ENCODE measurements around the gene DGCR6L.
"Not testable (repeated sequence)": the region's sequence is repeated elsewhere in the genome, so short reads cannot be mapped to it uniquely, and the experiment has no call there.

The DGCR6L gene

DNA sequence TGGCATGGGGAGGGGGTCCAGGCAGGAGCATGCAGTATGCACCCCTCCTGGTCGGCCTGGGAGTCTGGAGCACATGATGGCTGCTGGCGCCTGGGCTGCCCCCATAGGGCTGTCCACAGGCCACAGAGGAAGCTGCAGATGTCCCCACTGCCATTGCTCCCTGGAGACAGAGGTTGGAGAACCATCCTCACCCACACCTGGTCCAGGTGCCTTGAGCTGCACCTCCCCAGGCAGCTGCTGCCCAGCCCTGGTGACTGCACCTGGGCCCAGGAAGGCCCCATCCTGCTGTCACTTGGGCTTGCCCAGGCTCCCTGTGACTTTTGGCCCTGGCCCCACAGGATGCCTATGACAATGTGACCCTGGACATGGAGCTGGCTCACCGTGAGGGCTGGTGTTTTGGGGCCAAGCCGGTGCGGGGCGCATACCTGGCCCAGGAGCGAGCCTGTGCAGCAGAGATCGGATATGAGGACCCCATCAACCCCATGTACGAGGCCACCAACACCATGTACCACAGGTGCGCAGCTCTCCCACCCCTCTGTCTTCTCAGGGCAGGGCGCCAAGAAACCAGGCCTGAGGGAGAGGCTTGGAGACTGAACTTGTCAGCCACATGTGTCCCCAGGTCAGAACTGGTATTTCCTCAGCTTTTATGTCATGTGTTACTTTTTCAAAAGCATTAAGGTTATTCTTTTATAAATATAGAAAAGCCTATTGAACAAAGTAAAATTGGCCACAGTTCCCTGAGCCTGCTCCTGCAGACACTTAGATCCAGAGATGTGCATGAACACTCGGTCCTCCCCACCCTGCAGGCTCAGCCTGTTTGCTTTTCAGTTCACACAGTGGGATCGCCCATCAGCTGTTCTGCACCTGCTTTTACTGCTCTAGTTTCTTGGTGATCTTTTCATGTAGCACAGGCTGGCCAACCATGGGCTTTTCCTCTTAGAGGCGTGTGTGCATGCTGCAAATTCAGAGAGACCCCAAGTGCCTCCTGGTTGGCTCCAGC is 12.1 kb downstream of the DGCR6L start:
- DNase-seq, result peak; percentile 59

DNA sequence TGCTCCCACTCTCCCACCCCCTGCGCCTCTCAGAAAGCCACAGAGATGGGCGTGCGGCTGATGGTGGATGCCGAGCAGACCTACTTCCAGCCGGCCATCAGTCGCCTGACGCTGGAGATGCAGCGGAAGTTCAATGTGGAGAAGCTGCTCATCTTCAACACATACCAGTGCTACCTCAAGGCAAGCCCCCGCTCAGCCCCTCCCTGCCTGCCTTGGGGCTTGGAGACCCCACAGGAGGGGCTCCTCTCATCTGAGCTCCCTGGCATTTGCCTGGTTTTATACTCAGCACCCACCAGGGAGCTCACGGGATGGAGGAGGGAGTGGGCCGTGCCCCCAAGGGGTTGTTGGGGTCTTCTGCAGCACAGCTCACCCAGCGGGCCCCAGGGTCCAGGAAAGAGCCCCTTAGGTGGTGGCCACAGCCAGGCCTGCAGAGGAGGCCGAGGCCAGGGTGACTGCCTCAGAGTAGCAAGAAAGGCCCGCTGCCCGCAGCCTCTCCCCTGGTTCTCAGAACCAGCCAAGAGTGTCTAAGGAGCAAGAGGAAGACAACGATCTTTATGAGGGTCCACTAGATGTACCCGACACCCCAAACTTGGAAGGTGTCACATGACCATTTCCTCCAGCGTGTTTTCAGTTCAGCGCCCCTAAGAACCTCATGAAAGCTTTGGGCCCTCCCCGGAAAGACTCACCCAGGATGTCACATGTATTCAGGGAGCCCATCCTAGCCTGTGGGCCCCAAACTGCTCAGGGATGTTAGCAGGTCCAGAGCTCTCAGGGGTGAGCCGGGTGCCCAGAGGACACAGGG is 13.0 kb downstream of the DGCR6L start:
- DNase-seq, result not testable (repeated sequence)

DNA sequence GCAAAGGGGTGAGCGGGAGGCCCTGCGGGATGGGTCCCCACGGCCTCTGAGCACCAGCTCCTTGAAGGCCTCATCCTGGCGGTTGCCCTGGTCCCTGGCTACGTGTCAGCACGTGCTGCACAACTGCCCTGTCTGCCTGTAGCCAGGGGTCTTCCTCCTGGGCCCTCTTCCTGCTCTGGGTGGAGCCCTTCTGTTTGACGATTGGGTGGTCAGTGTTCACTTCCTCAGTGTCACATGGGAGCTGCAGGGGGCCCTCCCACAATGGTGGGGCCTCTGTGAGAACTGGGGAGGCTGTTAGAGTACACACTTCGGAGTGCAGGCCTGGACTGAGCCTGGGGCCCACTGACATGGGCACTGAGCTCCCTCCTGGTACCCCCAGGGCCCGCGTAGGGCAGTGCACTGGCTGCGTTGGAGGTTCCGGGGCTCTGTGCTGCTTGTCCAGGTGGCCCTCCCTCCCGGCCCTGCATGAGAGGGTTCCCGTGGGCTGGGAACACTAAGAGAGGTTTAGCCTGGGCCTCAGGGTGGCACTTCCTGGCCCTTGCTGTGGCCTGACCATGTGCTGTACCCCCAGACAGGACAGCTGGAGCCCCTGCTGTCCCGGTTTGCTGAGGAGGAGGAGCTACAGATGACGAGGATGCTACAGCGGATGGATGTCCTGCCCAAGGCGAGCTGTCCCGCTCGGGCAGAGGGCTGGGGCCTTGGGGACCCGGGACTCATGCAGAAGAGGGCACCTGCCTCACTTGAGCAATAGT is 13.8 kb downstream of the DGCR6L start:
- no peak for DNase-seq

DNA sequence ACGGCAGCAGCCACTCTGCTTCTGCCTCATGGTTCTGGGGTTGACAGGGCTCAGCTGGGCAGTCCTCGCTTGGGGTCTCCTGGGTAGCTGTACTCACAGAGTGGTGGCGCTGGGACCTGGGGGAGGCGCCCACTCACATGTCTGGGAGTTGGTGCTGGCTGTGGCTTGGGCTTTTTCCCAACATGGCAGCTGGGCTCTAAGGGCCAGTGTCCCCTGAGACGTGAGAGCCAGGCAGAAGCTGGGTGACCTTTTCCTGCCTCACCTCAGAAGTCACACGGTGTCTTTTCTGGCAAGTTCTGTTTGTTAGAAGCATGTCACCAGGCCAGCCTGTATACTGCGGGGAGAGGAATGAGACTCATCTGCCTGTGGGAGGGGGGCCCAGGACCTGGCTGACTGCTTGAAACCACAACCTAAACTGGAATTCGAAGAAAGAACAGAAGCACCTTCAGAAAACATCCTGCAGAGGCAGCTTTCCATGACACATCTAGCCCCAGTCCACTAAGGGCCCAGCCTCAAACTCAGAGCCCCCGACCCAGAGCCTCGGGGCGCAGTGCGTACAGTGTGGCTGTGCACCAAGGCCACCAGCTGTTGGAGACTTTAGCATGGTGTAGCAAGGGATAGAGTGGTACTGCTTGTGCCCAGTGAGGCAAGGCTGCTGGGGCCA is 14.5 kb downstream of the DGCR6L start:
- DNase-seq, result not testable (repeated sequence)

DNA sequence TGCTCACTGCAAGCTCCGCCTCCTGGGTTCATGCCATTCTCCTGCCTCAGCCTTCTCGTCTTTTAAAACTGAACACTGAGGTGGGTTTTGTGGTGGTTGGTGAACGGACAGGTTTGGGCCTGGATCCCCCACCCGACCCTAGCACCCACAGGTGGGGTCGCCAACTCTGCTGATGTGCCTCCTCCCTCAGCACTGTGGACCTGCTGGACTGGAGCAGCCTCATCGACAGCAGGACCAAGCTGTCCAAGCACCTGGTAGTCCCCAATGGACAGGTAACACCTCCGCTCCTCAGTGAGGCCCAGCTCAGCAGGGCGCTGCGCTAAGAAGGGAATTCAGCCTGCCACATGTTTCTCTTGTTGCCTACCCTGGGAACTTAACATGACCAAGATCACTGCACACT is 15.2 kb downstream of the DGCR6L start:
- no peak for DNase-seq

DNA sequence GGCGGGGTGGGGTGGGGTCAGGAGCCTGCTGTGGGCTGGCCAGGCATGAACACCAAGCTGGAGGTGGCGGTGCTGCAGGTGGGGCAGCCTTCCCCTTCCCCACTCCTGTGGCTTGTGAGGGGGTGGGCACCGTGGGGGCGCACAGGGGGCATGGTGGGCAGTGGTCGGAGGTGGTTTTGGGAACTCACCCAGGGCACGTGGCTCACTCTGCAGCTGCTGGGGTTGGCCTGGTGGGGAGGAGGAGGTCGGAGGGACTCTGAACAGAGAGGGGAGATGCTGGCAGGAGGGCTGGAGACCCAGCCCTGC is 16.7 kb downstream of the DGCR6L start:
- DNase-seq, result not testable (repeated sequence)

DNA sequence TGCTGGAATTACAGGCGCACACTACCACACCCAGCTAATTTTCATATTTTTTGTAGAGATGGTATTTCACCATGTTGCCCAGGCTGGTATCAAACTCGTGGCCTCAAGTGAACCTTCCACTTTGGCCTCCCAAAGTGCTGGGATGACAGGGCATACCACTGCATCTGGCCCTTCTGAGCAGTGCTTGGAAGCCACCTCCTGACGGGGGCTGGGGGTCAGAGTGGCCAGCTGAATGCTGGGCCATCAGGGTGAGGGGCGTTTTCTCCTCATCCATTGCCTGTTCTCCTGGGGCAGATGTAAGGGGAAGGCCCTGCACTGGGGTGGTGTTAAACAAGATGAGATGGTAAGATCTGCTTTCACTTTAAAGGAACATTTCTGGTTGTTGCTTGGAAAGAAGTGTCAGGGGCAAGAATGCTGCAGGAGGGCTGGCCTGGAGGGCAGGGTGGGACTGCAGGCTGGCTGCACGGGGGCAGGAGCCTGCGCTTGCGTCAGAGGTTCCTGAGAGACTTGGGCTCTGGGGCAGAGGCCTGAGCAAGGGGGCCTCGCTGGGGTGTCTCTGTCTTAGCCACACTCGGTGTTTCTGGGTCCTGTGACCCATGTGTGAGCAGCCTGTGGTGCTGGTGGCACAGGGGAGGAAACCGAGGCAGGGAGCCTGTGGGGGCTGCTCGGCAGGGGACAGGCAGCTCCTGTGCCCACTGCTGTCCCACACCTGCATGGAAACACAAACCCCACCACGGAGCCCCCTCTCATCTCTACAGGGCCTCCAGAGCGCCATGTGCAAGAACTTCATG is 17.2 kb downstream of the DGCR6L start:
- DNase-seq, result no peak

DNA sequence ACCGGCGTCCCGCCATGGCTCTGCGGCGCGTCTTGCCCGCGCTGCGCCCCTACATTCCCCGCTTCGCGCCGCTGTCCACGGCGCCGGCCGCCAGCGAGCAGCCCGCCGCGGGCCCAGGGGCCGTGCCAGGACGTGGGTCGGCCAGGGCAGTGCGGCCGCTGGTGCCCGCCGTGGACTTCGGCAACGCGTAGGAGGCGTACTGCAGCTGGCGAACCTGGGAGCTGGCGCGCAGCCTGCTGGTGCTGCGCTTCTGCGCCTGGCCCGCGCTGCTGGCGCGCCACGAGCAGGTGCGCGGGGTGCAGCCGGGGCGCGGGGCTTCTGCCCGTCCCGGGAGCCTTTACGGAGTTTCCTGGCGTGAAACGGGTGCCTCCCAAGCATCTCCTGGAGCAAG is 20.1 kb downstream of the DGCR6L start:
- DNase-seq, result peak; percentile 63

DNA sequence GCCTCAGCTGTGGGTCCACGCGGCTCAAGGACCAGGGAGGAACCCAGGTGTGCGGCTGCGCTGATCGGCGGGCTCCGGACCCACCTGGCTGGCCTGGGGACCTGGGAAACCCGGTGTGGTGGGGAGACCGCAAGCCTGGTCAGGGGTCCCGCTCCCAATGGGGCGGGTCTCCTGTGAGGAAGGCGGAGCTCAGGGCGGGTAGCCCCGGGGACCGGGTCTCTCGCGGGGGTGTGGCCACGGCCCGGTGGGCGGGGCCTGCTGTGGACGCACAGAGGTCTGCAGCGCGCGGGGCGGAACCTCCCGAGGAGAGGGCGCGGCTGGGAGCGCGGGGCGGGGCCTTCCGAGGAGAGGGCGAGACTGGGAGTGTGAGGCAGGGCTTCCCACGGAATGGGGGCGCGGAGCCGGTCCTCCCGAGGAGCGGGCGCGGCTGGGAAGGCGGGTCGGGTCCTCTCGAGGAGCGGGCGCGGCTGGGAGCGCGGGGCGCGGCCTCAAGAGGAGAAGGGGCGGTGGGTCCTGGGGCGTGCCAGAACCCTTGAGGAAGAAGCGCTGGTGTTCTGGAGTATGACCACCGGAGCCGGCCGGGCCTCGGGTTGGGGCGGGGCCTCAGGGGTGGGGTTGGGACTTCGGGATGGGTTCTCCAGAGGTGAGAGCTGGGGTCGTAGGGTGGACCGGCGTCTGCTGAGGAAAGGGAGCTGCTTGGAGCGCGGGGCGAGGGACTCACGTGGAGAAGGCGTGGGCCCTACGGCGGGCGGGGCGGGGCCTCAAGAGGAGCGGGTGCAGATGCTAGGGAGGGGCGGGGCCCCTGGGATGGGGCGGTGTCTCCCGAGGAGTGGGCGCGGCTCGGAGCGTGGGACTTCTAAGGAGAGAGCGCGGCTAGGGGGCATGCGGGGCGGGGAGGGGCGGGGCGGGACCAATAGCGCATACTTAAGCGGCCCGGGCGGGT is 20.8 kb downstream of the DGCR6L start:
- DNase-seq, result peak; percentile 85

DNA sequence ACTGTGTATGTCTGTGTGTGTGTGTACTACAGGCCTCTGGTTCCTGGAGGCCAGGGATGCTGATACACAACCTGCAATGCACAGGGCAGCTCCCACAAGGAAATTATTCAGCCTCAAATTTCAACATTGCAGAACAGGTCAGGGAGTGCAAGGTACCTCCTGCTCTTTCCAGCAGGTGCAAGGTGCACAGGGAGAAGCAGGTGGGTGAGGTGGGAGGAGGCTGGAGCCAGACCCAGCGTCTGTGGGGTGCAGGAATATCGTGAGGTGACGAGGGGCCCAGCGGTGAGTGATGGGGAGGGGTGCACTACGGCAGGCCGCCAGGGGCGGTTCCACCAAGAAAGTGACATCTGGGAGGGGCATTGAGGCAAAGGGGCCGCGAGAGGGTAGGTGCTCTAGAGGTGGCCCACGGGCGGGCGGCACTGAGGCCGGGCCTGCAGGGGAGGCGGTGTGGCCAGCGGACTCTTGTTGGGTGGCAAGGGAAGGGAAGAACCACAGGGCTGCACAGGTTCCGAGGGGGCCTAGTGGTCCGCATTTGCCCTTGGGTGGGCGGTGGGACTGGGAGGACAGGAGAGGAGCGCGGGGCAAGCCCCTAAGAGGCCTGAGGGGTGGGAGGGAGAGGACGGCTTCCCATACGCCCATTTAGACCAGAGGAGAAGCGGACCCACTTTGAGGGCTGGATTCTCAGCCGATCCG is 21.6 kb downstream of the DGCR6L start:
- DNase-seq, result peak; percentile 26

DNA sequence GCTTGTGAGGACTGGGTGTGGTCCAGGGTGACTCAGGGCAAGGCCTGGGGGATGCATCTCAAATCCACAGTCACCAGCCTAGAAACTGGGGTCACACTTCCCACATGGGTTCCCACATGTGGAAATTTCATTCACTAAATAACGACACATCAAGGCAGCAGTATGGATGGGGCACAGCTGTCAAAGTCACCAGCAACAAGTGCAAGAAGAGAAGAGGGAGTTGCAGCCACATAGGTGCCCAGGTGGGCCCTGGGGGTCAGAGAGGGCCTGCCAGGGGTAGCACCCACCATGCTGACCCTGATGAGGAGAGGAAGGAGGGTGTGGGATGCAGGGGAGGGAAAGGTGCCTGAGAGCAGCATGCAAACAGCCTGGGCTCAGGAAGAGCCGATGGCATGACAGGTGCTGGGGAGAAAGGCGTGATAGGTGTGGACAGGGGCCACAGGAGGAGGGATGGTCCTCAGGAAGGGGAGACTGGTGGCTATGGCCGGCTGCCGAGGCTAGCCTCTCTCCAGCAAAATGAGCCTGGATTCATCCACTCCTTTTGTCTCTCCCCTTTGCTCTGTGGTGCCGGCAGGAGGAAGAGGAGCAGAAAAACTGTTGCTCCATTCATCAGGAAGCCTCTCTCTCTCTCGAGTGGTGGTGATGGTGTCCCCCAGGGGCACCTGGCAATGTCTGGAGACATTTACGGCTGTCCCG is 22.3 kb downstream of the DGCR6L start:
- DNase-seq, result no peak

DNA sequence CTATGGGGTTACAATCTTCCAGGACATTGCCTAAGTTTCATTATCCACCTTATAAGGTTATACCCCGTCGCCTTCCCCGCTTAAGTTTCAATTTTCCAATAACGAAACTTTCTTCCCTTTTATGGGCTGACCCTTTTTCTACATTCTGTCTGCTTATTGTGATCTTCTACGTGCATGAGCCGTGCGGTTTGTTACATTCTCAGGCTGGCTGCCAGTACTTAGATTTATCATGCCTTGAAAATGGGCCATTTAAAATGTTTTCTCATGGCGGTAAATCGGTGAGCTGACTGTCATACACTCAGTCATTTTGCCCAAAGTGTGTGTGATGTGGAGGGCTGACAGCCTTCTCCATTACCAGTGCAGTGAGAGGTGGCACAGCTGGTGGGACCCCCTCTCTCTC is 23.3 kb downstream of the DGCR6L start:
- DNase-seq, result no peak

DNA sequence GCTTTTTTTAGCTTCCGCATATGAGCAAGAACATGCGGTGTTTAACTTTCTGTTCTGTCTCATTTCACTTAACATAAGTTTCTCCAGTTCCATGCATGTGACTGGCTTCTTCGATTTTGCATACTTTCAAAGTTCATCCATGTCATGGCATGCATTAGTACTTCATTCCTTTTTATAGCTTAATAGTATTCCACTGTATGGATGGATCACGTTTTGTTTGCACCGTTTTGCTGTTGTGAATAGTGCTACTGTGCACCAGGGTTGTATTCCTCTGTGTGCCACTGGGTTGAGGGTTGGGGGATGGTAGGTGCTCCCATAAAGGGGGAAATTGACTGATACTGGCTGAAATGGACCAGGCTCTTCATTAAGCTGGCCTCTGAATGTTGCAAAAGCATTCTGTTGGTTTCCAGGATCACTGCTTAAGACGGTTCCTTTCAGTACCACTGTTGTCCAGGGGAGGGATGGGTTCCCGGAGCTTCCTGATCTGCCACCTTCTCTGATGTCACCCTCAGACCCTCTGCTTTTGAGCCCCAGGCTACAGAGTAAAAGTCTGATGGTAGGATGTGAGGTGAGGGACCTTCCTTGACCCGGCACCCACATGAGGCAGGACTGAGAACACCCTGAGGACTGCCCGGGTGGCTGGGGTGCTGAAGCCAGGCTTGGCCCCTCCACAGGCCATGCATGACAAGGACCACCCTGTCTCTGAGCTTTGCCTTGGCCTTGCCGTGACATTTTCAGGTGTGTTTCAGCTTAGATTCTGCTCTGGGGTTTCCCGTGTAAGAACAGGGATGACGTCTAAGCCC is 24.4 kb downstream of the DGCR6L start:
- DNase-seq, result no peak

DNA sequence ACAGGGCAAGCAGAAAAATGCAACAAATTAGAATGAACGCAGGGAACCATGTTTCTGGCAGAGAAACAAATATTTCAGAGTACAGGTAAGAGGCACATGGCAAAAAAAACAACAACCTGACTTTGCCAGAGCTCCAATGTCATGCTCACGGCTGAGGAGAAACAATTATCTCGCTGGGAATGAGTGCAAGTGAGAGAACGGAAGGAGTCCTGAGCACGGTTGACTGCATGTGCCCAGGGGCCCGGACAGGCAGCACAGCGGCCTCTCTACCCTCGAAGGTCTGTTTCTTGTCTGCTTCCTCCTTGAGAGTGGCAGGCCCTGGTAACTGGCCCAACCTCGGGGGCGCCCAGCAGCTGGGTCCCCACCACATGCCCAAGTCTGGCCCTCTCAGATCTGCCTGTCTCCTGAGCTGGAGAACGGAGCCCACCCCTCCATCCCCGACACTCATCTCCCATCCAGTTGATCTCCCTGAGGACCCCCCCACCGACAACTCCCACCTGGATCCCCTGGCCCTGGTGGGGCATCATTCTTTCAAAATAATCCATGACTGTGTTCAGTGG is 27.1 kb downstream of the DGCR6L start:
- DNase-seq, result no peak

DNA sequence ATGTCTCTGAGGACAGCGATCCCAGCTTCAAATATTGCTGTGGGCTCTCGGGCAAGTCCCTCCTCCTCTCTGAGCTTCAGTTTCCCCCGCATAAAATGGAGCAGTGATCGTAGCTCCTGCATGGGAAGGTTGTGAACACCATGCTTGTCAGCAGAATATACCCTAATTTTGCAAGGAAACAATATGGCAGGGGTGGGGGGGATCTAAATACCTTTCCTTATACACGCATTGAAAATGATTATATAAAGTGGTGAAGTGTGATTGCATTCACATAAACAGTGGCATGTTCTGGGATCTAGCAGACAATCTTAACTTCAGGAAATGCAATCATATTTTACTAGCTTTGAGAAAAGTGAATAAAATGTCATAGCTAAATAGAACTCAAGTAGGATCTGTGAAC is 27.8 kb downstream of the DGCR6L start:
- DNase-seq, result no peak

DNA sequence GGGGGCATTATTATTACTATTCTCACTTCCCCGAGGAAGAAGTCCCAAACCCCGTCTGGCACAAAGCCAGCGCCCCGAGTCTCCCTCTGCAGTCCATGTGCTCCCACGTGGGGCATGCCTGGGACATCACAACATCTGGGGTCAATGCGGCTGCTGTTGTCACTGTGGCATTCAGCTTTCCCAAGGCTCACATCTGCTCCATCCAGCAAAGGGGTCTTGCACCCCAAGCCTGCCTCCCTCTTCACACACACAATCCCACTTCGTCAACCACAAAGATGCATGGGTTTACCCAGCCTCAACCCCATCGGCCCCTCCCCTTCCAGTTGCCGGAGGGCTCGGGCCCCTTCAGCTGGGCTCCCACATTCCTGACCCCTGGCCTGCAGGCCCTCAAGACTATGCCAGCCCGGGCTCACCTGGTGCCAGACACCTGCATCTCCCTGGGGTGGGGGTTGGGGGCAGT is 28.2 kb downstream of the DGCR6L start:
- no peak for DNase-seq

DNA sequence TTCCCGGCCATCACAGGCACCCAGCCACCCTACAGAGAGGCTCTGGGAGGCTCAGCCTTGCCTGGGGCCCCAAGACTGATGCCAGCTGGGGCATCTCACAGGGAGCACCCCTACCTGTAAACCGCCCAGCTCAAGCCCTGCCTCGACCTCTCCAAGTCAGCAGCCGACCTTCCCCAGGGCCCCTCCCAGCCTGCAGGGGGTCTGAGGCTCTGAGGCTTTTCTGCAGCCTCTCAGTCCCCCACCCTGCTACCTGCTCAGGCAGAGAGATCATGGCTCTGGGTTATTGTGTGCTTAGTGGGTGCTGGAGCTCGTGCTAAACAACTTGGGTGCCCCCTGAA is 28.6 kb downstream of the DGCR6L start:
- DNase-seq, result no peak

DNA sequence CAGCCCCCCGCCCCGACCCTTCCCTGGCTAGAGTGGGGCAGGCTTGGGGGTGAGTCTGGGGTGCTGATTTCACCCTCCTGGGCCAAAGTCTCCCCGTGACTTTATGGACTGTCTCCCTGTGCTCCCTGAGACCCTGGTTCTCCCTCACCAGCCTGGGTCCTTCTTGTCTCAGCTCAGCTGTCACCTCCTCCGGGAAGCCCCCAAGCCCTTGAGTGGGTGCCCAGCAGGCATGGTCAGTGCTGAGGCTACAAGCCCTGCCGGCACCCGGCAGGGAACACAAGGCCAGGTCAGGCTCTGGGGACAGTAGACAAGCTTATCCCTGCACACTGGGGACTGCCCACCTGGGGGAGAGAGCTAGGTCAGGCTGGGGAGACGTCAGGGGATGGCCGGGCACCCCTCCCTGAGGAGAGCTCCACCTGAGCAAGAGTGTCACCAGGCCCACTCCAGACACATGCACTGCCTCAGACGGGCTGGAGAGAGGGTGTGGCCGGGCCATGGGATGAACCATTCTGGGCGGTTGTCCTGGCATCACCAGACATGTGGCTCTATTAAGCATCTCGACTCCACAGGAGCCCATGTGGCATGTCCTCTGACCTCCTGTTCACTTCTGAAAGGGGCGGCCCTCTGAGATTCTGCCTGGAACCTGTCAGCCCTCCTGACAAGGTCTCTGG is 29.1 kb downstream of the DGCR6L start:
- no peak for DNase-seq
